Keratinocyte (primary cell): ENCODE results near the gene PLPPR1. TPM values are rescaled to one million over a fixed set of nuclear protein-coding genes. Genes with fewer than 3 reads are reported as not detected.

Experiments used
- DNase-seq: peaks from one replicate; pipeline ENCODE4 v3.0.0-alpha.2; 2011; ENCODE audit warnings: low read depth, missing footprints, low spot score
- FAIRE-seq: peaks from 2 replicates; lab custom pipeline; 2011; peaks lifted over from hg19 to GRCh38; lab: Jason Lieb, UNC
- H2AFZ ChIP-seq: 2 replicates; pipeline ENCODE4 v1.6.0; 2012; ENCODE audit warnings: low read length, control low read depth, inconsistent platforms; ENCODE audit not compliant: control insufficient read depth
- H3K27ac ChIP-seq: 2 replicates; pipeline ENCODE4 v1.5.1; 2011; ENCODE audit warnings: low read length; ENCODE audit not compliant: control insufficient read depth, insufficient read depth
- H3K27me3 ChIP-seq: 3 replicates; pipeline ENCODE4 v1.6.0; 2011; ENCODE audit warnings: low read length; ENCODE audit not compliant: control insufficient read depth, insufficient read depth; ENCODE audit errors: extremely low read depth
- H3K36me3 ChIP-seq, 2 experiments: 2 replicates in 1 of 2; 3 replicates in 1 of 2; pipeline ENCODE4 v1.5.1; 2011; ENCODE audit warnings: low read length in 2 of 2, mild to moderate bottlenecking in 1 of 2; ENCODE audit not compliant: control insufficient read depth in 2 of 2, insufficient read depth in 2 of 2; ENCODE audit errors: extremely low read depth in 1 of 2
- H3K4me1 ChIP-seq: 3 replicates; pipeline ENCODE4 v1.5.1; 2011; ENCODE audit warnings: low read length; ENCODE audit not compliant: control insufficient read depth, insufficient read depth; ENCODE audit errors: extremely low read depth
- H3K4me2 ChIP-seq: 3 replicates; pipeline ENCODE4 v1.6.0; 2011; ENCODE audit warnings: low read depth, low read length; ENCODE audit not compliant: control insufficient read depth, insufficient read depth; ENCODE audit errors: extremely low read depth
- H3K4me3 ChIP-seq, 3 experiments: fragments of 200-600 bp in 1 of 3; sonication (generic) in 1 of 3; 2 replicates in 2 of 3; 3 replicates in 1 of 3; pipeline ENCODE4 v1.5.1; 2011 to 2016; ENCODE audit warnings: low read length in 3 of 3, mild to moderate bottlenecking in 3 of 3, control low read depth in 2 of 3, inconsistent platforms in 1 of 3, low read depth in 1 of 3, mixed read lengths in 1 of 3, mixed run types in 1 of 3, moderate library complexity in 1 of 3; ENCODE audit not compliant: control insufficient read depth in 2 of 3, insufficient read depth in 2 of 3; ENCODE audit errors: extremely low read depth in 1 of 3
- H3K79me2 ChIP-seq: 2 replicates; pipeline ENCODE4 v1.6.0; 2012; ENCODE audit warnings: low read length; ENCODE audit not compliant: control insufficient read depth, insufficient read depth
- H3K9ac ChIP-seq: 3 replicates; pipeline ENCODE4 v1.6.0; 2011; ENCODE audit warnings: low read length; ENCODE audit not compliant: control insufficient read depth, insufficient read depth; ENCODE audit errors: extremely low read depth
- H3K9me1 ChIP-seq: 3 replicates; pipeline ENCODE4 v1.6.0; 2011; ENCODE audit warnings: low read length; ENCODE audit not compliant: control insufficient read depth, insufficient read depth; ENCODE audit errors: extremely low read depth
- H3K9me3 ChIP-seq: 2 replicates; pipeline ENCODE4 v1.5.1; 2012; ENCODE audit warnings: low read depth, low read length; ENCODE audit not compliant: control insufficient read depth
- H4K20me1 ChIP-seq: 3 replicates; pipeline ENCODE4 v1.6.0; 2011; ENCODE audit warnings: low read length; ENCODE audit not compliant: control insufficient read depth, insufficient read depth; ENCODE audit errors: extremely low read depth
- EZH2 ChIP-seq: IDR thresholded peaks from one replicate; pipeline ENCODE4 v1.6.1; 2012; ENCODE audit warnings: inconsistent platforms, mild to moderate bottlenecking, low read length, moderate library complexity
- dilution Hi-C: fragments of 300-500 bp; cut with MboI; formaldehyde crosslinking; loops from one replicate; pipeline ENCODE4 v1.7.0; 2020; ENCODE audit warnings: low sequenced_read_pairs; ENCODE audit not compliant: extremely low pct_ligation_motif_present
- polyA plus RNA-seq, 5 experiments: library from polyadenylated mRNA; depleted of rRNA in 3 of 5; stranded (reverse) in 3 of 5; stranded (forward) in 1 of 5; unstranded in 1 of 5; fragments of >200 nt; gene quantifications; 1 replicate in 1 of 5; 2 replicates in 3 of 5; 3 replicates in 1 of 5; pipeline versions ENCODE4 v1.2.1 to v1.2.3, GENCODE V29; 2011 to 2012; ENCODE audit warnings: missing spikeins in 2 of 5, low read depth in 1 of 5, low replicate concordance in 1 of 5
- TF ChIP-seq, protein P1 (sequence below), 3 experiments: IDR thresholded peaks in 1 of 3; conservative IDR thresholded peaks in 1 of 3; optimal IDR thresholded peaks in 1 of 3; 2 replicates in 2 of 3; 3 replicates in 1 of 3; pipeline versions ENCODE3 to v1.5.1; 2011; ENCODE audit warnings: low read length in 3 of 3, mild to moderate bottlenecking in 3 of 3, moderate library complexity in 2 of 3, control low read depth in 1 of 3, inconsistent platforms in 1 of 3; ENCODE audit not compliant: insufficient read depth in 2 of 3; ENCODE audit errors: extremely low read depth in 1 of 3

The PLPPR1 gene
- polyA plus RNA-seq, 1 donor (not counting 4 experiments of a cell fraction or from before 2014, with no cell fraction given): not detected

DNA sequence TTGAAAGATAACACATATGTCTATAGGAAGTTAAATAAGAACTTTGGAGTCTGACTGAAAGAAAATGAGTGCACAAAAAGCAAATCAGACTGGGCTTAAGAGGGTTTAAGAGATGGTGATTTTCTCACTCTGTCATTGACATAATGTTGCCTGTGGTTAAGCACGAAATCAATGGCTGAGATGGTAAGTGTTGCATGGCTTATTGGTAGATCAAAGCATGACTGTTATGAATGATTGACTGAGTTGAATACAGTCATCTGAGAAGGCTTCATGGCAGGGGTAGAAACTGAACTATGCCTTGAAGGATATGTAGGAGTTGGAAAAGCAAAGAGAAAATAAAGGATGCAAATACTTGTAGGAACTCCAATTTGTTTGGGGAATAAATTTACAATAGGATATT lies 136.6 kb downstream of the PLPPR1 start:
- no peak for FAIRE-seq
- no peak for TF ChIP-seq EZH2
- TF ChIP-seq, protein P1, sequence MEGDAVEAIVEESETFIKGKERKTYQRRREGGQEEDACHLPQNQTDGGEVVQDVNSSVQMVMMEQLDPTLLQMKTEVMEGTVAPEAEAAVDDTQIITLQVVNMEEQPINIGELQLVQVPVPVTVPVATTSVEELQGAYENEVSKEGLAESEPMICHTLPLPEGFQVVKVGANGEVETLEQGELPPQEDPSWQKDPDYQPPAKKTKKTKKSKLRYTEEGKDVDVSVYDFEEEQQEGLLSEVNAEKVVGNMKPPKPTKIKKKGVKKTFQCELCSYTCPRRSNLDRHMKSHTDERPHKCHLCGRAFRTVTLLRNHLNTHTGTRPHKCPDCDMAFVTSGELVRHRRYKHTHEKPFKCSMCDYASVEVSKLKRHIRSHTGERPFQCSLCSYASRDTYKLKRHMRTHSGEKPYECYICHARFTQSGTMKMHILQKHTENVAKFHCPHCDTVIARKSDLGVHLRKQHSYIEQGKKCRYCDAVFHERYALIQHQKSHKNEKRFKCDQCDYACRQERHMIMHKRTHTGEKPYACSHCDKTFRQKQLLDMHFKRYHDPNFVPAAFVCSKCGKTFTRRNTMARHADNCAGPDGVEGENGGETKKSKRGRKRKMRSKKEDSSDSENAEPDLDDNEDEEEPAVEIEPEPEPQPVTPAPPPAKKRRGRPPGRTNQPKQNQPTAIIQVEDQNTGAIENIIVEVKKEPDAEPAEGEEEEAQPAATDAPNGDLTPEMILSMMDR (optimal IDR thresholded peaks at IDR 0.05 in 1 of 3, IDR thresholded peaks at IDR 0.05 in 1 of 3, conservative IDR thresholded peaks at IDR 0.05 in 1 of 3; ENCODE audit: extremely low read depth in 1 of 3, insufficient read depth in 2 of 3, low read length in 3 of 3): no peak
- no peak overlapping the region for H3K4me2 ChIP-seq
- H3K9me3 ChIP-seq: no peaks in the 10 kb centered on the region
- no peak overlapping the region for H3K4me3 ChIP-seq
- H4K20me1 ChIP-seq: no peaks in the 10 kb centered on the region
- dilution Hi-C loops: no loop called here
- no peaks in the 10 kb centered on the region for H3K4me1 ChIP-seq
- no peaks in the 10 kb centered on the region for H3K9me1 ChIP-seq
- H2AFZ ChIP-seq: no peak overlapping the region
- no peaks in the 10 kb centered on the region for H3K27me3 ChIP-seq
- no peaks in the 10 kb centered on the region for H3K36me3 ChIP-seq
- no peaks in the 10 kb centered on the region for H3K79me2 ChIP-seq
- no peak overlapping the region for H3K9ac ChIP-seq
- H3K27ac ChIP-seq: no peak overlapping the region
- DNase-seq: no peak

DNA sequence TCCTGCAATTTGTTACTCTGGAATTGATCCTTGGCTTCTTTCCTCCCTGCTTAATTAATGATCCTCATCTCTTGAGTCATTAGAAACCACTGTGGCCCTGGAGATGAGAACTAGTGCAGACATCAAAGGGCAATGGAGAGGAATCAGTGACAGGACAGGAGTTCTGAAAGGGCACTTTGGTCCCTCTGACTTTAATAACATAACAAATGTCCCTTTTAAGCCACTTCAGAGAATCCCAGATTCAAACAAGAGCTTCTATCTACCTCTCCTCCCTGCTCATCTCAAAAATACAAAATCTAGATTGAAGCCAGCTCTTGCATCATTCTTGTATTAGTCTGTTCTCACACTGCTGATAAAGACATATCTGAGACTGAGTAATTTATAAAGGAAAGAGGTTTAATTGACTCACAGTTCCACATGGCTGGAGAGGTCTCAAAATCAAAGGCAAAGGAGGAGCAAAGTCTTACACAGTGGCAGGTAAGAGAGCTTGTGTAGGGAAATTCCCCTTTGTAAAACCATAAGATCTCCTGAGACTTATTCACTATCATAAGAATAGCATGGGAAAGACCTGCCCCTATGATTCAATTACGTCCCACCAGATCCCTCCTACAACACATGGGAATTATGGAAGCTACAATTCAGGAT lies 139.1 kb downstream of the PLPPR1 start:
- dilution Hi-C loops: no loop called here
- H3K79me2 ChIP-seq: no peaks in the 10 kb centered on the region

More for the DNA sequence above, 139.1 kb downstream of the PLPPR1 start:
- no peak overlapping the region for H2AFZ ChIP-seq
- no peaks in the 10 kb centered on the region for H4K20me1 ChIP-seq
- no peak overlapping the region for H3K9ac ChIP-seq
- H3K4me2 ChIP-seq: no peak overlapping the region
- H3K36me3 ChIP-seq: no peaks in the 10 kb centered on the region
- H3K27me3 ChIP-seq: no peaks in the 10 kb centered on the region
- H3K4me3 ChIP-seq: no peak overlapping the region
- H3K4me1 ChIP-seq: no peaks in the 10 kb centered on the region
- TF ChIP-seq, protein P1 (optimal IDR thresholded peaks at IDR 0.05 in 1 of 3, IDR thresholded peaks at IDR 0.05 in 1 of 3, conservative IDR thresholded peaks at IDR 0.05 in 1 of 3; ENCODE audit: extremely low read depth in 1 of 3, insufficient read depth in 2 of 3, low read length in 3 of 3): no peak
- no peak for TF ChIP-seq EZH2
- DNase-seq (no peak), FAIRE-seq (no peak)
- no peaks in the 10 kb centered on the region for H3K9me3 ChIP-seq
- no peaks in the 10 kb centered on the region for H3K9me1 ChIP-seq
- no peak overlapping the region for H3K27ac ChIP-seq
